Dedifferentiated amniotic fluid mesenchymal stem cell (primary cell): ENCODE measurements around the gene HDAC10.
A peak's percentile ranks its signal among the peaks of the same experiment; 100 is the strongest.

Experiments
- DNase-seq: peaks from one replicate; pipeline ENCODE4 v3.0.0-alpha.2; 2016; ENCODE audit errors: extremely low spot score

The HDAC10 gene

GRCh38 chr22:50269970-50270665 is 19.1 kb upstream of the HDAC10 start, which contains the start of gene MAPK11:
Gene MAPK11, minus strand, starts transcription at chr22:50270380. Its CDS starts 88 bp downstream, at chr22:50270292.
- peak; percentile 35 for DNase-seq

- no peak for DNase-seq
These were observed 18.5 kb upstream of the HDAC10 start for GRCh38 chr22:50269573-50269969.

- no peak for DNase-seq
These were observed 17.6 kb upstream of the HDAC10 start for GRCh38 chr22:50268655-50269113.

- no peak for DNase-seq
These were observed 16.7 kb upstream of the HDAC10 start for GRCh38 chr22:50267591-50268390.

GRCh38 chr22:50266994-50267393 is 15.9 kb upstream of the HDAC10 start:
- no peak for DNase-seq

GRCh38 chr22:50264946-50265669 is 14.0 kb upstream of the HDAC10 start:
- no peak for DNase-seq

- DNase-seq = no peak
These were observed 13.2 kb upstream of the HDAC10 start for GRCh38 chr22:50264104-50264745.

- no peak for DNase-seq
These were observed 12.0 kb upstream of the HDAC10 start for GRCh38 chr22:50262973-50263617.

- DNase-seq = no peak
These were observed 11.4 kb upstream of the HDAC10 start for GRCh38 chr22:50262460-50262911.

- DNase-seq = no peak
These were observed 10.8 kb upstream of the HDAC10 start, which contains the start of gene MAPK12 for GRCh38 chr22:50261615-50262459. Gene MAPK12, minus strand, starts transcription at chr22:50261683. Its CDS starts 174 bp downstream, at chr22:50261509.

- DNase-seq = no peak
These were observed 9.9 kb upstream of the HDAC10 start for GRCh38 chr22:50260801-50261614.

- DNase-seq = no peak
These were observed 9.4 kb upstream of the HDAC10 start for GRCh38 chr22:50260434-50260800.

- no peak for DNase-seq
These were observed 8.2 kb upstream of the HDAC10 start for GRCh38 chr22:50259302-50259701.

- no peak for DNase-seq
These were observed 7.6 kb upstream of the HDAC10 start for GRCh38 chr22:50258361-50259292.

GRCh38 chr22:50257451-50258360 is 6.6 kb upstream of the HDAC10 start:
- no peak for DNase-seq

GRCh38 chr22:50257041-50257440 is 6.0 kb upstream of the HDAC10 start:
- no peak for DNase-seq

GRCh38 chr22:50256258-50256862 is 5.3 kb upstream of the HDAC10 start:
- DNase-seq = no peak
